Spleen (tissue), 7 donors: ENCODE results near the gene ANO2.

Experiments used
- CTCF ChIP-seq, 11 experiments: fragments of 200-600 bp in 7 of 11; fragments of 450-650 bp in 4 of 11; sonication (generic) in 4 of 11; IDR thresholded peaks in 8 of 11; conservative IDR thresholded peaks in 3 of 11; 1 replicate in 7 of 11; 2 replicates in 4 of 11; pipeline versions ENCODE4 v1.4.0 to v1.8.0; 2016 to 2021; ENCODE audit warnings: antibody characterized with exemption in 11 of 11, inconsistent platforms in 4 of 11, mild to moderate bottlenecking in 1 of 11
- POLR2AphosphoS5 ChIP-seq, 3 donors: sonication (generic); formaldehyde crosslinking; IDR thresholded peaks; one replicate each; pipeline ENCODE4 v1.5.1; 2017; ENCODE audit warnings: antibody characterized with exemption in 3 of 3
- donor health status: DM: no; HTN: no; CAD: no; lungs with moderate emphysema.
- donor health status: DM: no; HTN: no; CAD: no.
- donor health status: DM: no; HTN: no; CAD: no.

- TF ChIP-seq CTCF (IDR thresholded peaks at IDR 0.05 in 8 of 11, conservative IDR thresholded peaks at IDR 0.05 in 3 of 11) (no peak), POLR2AphosphoS5 (IDR thresholded peaks at IDR 0.05) (no peak)
These were observed 367.3 kb downstream of the ANO2 start for GRCh38 chr12:5577741-5578140.
